ENCODE measurements around the gene DACH1.

DNA sequence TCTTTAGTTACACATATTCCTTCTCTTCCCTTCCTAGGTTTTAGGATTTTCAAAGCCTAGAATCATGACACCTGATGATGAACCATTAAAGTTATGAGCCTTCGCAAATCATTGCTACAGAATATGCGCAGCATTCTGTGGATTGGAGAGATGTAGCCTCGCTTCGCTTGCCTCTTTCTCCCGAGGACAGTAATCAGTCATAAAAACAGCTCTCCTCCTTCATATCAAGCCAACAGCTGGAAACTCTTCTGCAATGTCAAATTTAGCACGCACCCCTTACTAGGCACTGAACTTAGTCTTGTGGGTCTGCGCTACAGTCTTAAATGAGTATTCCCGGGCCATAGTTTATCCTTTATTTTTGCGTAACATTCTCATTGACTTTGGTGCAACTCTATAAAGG lies 79.6 kb downstream of the DACH1 start:
- TF ChIP-seq ZNF384 (IDR thresholded peaks at IDR 0.05; ENCODE audit: low read depth, low read length) (no peak), MYC (IDR thresholded peaks at IDR 0.05; ENCODE audit: low read depth, low read length) (no peak), MYC (CRISPR knock-in tag; IDR thresholded peaks at IDR 0.05; ENCODE audit: borderline replicate concordance, low read depth) (no peak), PHF8 (IDR thresholded peaks at IDR 0.05; ENCODE audit: borderline replicate concordance, low read length) (no peak), THAP7 (CRISPR knock-in tag; IDR thresholded peaks at IDR 0.05) (no peak), RBM39 (optimal IDR thresholded peaks at IDR 0.05; ENCODE audit: low read depth, low read length) (no peak), ZNF175 (CRISPR knock-in tag; IDR thresholded peaks at IDR 0.05; ENCODE audit: low read depth) (no peak), ZNF23 (CRISPR knock-in tag; IDR thresholded peaks at IDR 0.05) (no peak), SP2 (IDR thresholded peaks at IDR 0.05; ENCODE audit: extremely low read depth, low read depth, low read length, poor library complexity, severe bottlenecking) (no peak), SMARCC2 (IDR thresholded peaks at IDR 0.05; ENCODE audit: low read depth) (no peak), ZNF431 (CRISPR knock-in tag; IDR thresholded peaks at IDR 0.05) (no peak), GATAD2B (IDR thresholded peaks at IDR 0.05; ENCODE audit: borderline replicate concordance) (no peak)
- TF ChIP-seq, protein P1, sequence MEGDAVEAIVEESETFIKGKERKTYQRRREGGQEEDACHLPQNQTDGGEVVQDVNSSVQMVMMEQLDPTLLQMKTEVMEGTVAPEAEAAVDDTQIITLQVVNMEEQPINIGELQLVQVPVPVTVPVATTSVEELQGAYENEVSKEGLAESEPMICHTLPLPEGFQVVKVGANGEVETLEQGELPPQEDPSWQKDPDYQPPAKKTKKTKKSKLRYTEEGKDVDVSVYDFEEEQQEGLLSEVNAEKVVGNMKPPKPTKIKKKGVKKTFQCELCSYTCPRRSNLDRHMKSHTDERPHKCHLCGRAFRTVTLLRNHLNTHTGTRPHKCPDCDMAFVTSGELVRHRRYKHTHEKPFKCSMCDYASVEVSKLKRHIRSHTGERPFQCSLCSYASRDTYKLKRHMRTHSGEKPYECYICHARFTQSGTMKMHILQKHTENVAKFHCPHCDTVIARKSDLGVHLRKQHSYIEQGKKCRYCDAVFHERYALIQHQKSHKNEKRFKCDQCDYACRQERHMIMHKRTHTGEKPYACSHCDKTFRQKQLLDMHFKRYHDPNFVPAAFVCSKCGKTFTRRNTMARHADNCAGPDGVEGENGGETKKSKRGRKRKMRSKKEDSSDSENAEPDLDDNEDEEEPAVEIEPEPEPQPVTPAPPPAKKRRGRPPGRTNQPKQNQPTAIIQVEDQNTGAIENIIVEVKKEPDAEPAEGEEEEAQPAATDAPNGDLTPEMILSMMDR (IDR thresholded peaks at IDR 0.05 in 2 of 3, conservative IDR thresholded peaks at IDR 0.05 in 1 of 3; ENCODE audit: insufficient read depth in 2 of 3, low read depth in 1 of 3, low read length in 3 of 3) = no peak
- TF ChIP-seq, protein P2, sequence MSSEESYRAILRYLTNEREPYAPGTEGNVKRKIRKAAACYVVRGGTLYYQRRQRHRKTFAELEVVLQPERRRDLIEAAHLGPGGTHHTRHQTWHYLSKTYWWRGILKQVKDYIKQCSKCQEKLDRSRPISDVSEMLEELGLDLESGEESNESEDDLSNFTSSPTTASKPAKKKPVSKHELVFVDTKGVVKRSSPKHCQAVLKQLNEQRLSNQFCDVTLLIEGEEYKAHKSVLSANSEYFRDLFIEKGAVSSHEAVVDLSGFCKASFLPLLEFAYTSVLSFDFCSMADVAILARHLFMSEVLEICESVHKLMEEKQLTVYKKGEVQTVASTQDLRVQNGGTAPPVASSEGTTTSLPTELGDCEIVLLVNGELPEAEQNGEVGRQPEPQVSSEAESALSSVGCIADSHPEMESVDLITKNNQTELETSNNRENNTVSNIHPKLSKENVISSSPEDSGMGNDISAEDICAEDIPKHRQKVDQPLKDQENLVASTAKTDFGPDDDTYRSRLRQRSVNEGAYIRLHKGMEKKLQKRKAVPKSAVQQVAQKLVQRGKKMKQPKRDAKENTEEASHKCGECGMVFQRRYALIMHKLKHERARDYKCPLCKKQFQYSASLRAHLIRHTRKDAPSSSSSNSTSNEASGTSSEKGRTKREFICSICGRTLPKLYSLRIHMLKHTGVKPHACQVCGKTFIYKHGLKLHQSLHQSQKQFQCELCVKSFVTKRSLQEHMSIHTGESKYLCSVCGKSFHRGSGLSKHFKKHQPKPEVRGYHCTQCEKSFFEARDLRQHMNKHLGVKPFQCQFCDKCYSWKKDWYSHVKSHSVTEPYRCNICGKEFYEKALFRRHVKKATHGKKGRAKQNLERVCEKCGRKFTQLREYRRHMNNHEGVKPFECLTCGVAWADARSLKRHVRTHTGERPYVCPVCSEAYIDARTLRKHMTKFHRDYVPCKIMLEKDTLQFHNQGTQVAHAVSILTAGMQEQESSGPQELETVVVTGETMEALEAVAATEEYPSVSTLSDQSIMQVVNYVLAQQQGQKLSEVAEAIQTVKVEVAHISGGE (CRISPR knock-in tag; IDR thresholded peaks at IDR 0.05) = no peak

Data from K562 (cell line).